K562 treated with DMSO at 1 percent for 12 hours (cell line): ENCODE measurements around the gene PPFIA2. TPM values are rescaled to one million over a fixed set of nuclear protein-coding genes. Genes with fewer than 3 reads are reported as not detected.

Experiments
- total RNA-seq: library from RNA; unstranded; fragments of 300-600 nt; gene quantifications from 2 replicates; pipeline ENCODE4 v1.2.3, GENCODE V29; 2022; ENCODE audit not compliant: insufficient read depth

PPFIA2 gene
- not detected in 2 replicates for total RNA-seq

DNA sequence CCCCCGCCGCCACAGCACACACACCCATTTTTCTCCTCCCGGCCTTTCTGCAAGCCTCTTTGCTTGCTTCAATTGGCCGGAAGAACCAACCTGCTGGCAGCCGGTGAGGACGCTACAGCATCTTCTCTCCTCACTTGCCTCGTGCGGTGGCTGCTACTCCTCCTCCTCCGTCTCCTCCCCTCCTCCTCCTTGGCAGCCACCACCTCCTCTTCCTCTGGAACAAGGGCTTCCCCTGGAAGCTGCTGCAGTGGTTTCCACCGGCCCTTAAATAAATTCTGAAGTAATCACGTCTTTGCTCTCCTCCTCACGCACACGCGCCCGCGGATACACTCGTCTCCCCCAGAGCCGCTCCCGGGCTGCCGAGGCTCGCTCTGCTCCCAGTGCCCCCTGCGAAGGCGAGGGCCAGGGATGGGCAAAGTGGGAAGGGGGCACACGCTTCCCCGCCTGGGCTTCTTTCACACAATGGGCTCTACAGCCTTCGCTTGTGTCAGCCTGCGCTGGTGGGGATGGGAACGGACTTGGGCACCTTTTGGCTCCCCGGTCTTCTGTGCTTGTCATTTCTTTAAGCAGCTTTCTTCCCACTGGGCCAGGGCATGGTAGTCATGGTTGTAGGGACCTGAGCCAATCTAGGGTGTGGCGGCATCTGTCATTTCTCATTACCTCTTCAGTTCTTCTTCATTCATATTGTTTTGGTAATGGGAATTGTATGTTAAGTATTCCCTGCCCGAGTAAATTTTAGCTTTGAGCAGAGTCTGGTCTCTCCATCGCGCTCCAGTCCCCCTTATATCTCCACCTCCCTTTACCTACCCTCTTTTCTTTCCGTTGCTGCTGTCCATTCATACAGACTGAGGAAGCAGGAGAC lies at the start of gene PPFIA2:
TSS of gene PPFIA2 (minus strand) at position 161 of the 862 bp plus-strand sequence.

